ENCODE data around the gene RDH16.
"Not testable (repeated sequence)": the region's sequence is repeated elsewhere in the genome, so short reads cannot be mapped to it uniquely, and the experiment has no call there.

DNA sequence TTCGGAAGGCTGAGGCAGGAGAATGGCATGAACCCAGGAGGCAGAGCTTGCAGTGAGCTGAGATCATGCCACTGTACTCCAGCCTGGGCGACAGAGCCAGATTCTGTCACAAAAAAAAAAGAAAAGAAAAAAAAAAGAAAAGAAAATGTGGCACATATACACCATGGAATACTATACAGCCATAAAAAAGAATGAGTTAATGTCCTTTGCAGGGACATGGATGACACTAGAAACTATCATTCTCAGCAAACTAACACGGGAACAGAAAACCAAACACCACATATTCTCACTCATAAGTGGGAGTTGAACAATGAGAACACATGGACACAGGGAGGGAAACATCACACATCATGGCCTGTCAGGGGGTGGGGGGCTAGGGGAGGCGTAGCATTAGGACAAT is 20.0 kb upstream of the RDH16 start:
- TF ChIP-seq, protein P1, sequence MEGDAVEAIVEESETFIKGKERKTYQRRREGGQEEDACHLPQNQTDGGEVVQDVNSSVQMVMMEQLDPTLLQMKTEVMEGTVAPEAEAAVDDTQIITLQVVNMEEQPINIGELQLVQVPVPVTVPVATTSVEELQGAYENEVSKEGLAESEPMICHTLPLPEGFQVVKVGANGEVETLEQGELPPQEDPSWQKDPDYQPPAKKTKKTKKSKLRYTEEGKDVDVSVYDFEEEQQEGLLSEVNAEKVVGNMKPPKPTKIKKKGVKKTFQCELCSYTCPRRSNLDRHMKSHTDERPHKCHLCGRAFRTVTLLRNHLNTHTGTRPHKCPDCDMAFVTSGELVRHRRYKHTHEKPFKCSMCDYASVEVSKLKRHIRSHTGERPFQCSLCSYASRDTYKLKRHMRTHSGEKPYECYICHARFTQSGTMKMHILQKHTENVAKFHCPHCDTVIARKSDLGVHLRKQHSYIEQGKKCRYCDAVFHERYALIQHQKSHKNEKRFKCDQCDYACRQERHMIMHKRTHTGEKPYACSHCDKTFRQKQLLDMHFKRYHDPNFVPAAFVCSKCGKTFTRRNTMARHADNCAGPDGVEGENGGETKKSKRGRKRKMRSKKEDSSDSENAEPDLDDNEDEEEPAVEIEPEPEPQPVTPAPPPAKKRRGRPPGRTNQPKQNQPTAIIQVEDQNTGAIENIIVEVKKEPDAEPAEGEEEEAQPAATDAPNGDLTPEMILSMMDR (IDR thresholded peaks at IDR 0.05) = not testable (repeated sequence)
- TF ChIP-seq POLR2A (IDR thresholded peaks at IDR 0.05) = not testable (repeated sequence)

Measured in esophagus squamous epithelium (tissue), 4 donors.